ENCODE measurements around the gene MLLT3.

DNA sequence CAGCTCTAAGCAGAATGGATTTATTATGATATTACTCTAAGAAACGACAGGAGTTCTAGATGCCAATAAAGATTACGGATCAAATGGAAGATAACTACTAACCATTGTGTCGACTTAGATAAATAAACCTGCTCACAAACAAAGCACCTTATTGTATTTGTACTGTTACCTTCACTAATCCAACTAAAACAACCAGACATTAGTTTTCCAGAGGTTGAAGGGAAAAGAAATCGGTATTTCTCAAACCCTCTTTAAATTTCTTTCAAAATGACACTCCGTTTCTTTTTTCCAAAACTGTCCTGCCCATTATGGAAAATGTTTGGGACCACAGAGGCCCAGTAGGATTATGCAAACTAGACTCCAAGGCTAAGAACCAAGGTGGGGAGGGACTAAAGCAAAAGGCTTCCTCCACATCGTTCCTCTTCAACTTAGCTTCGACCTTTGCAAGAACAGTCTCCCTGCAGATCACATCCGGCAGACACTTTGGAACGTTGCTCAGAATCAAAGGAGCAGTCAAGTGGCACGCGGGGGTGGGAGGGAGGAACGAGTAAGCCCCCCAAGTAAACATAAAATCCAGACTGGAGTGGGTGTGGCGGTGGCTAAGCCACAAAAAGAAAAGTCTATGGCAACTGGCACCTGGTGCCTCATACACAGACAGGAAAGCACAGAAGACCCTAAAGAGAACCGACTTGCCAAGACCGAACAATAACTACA, 2.7 kb downstream of the MLLT3 start:
- TF ChIP-seq POLR2A (IDR thresholded peaks at IDR 0.05; ENCODE audit: low read length), result no peak
- no peak for TF ChIP-seq GATA1 (IDR thresholded peaks at IDR 0.05; ENCODE audit: low read depth, low read length)

Measured in erythroblast (primary cell).